NCI-H69 (cell line): ENCODE measurements around the gene RCAN2.

Source experiments
- DNase-seq: peaks from one replicate; lab custom pipeline; 2025; lab: John Stamatoyannopoulos, UW

RCAN2 gene

GRCh38 chr6:46254946-46255345 lies 236.3 kb downstream of the RCAN2 start:
- DNase-seq: peak; percentile 30

GRCh38 chr6:46254331-46254730 lies 236.9 kb downstream of the RCAN2 start:
- peak; percentile 36 for DNase-seq

- DNase-seq: no peak
Observed at GRCh38 chr6:46251583-46252339, 239.5 kb downstream of the RCAN2 start.

- DNase-seq: no peak
Observed at GRCh38 chr6:46248143-46248542, 243.1 kb downstream of the RCAN2 start.

GRCh38 chr6:46246727-46247126 lies 244.5 kb downstream of the RCAN2 start:
- DNase-seq: peak; percentile 81

GRCh38 chr6:46246081-46246480 lies 245.2 kb downstream of the RCAN2 start:
- no peak for DNase-seq

- DNase-seq: no peak
Observed at GRCh38 chr6:46244670-46245069, 246.6 kb downstream of the RCAN2 start.

- DNase-seq: peak; percentile 41
Observed at GRCh38 chr6:46243754-46244153, 247.5 kb downstream of the RCAN2 start.

- DNase-seq: no peak
Observed at GRCh38 chr6:46242921-46243320, 248.3 kb downstream of the RCAN2 start.

- peak; percentile 18 for DNase-seq
Observed at GRCh38 chr6:46240866-46241565, 250.2 kb downstream of the RCAN2 start.

GRCh38 chr6:46236752-46237151 lies 254.5 kb downstream of the RCAN2 start:
- no peak for DNase-seq

- DNase-seq: no peak
Observed at GRCh38 chr6:46235242-46235641, 256.0 kb downstream of the RCAN2 start.

- no peak for DNase-seq
Observed at GRCh38 chr6:46234700-46235099, 256.5 kb downstream of the RCAN2 start.

GRCh38 chr6:46234156-46234556 lies 257.1 kb downstream of the RCAN2 start:
- DNase-seq: no peak

- DNase-seq: no peak
Observed at GRCh38 chr6:46233129-46233528, 258.1 kb downstream of the RCAN2 start.

GRCh38 chr6:46222286-46222685 lies 269.0 kb downstream of the RCAN2 start:
- DNase-seq: no peak

GRCh38 chr6:46221222-46221793 lies 269.9 kb downstream of the RCAN2 start:
- peak; percentile 79 for DNase-seq

- no peak for DNase-seq
Observed at GRCh38 chr6:46220352-46221221, 270.7 kb downstream of the RCAN2 start.

- DNase-seq: no peak
Observed at GRCh38 chr6:46219661-46220060, 271.6 kb downstream of the RCAN2 start.

GRCh38 chr6:46218457-46218856 lies 272.8 kb downstream of the RCAN2 start:
- no peak for DNase-seq

- DNase-seq: no peak
Observed at GRCh38 chr6:46217671-46218131, 273.5 kb downstream of the RCAN2 start.

GRCh38 chr6:46216879-46217278 lies 274.4 kb downstream of the RCAN2 start:
- no peak for DNase-seq
